WERI-Rb-1 (cell line): ENCODE results near the gene MAST4.

ENCODE experiments used
- DNase-seq: peaks from one replicate; pipeline ENCODE4 v3.0.0-alpha.2; 2020
- H3K27ac ChIP-seq: fragments of 250-450 bp; sonication (Bioruptor Pico); 2 replicates; pipeline ENCODE4 v1.5.1; 2020; ENCODE audit warnings: mild to moderate bottlenecking, moderate library complexity
- H3K27me3 ChIP-seq: fragments of 250-450 bp; sonication (Bioruptor Pico); 2 replicates; pipeline ENCODE4 v1.5.1; 2021; ENCODE audit warnings: mild to moderate bottlenecking, low read depth, moderate library complexity; ENCODE audit not compliant: insufficient read depth, severe bottlenecking
- H3K36me3 ChIP-seq: fragments of 250-450 bp; sonication (Bioruptor Pico); 2 replicates; pipeline ENCODE4 v1.5.1; 2020; ENCODE audit warnings: mild to moderate bottlenecking, moderate library complexity
- H3K4me3 ChIP-seq: 2 replicates; pipeline ENCODE4 v1.5.1; 2011; ENCODE audit warnings: low read depth, mild to moderate bottlenecking, control low read depth, low read length
- H3K9me3 ChIP-seq: fragments of 250-450 bp; sonication (Bioruptor Pico); 2 replicates; pipeline ENCODE4 v1.5.1; 2021; ENCODE audit warnings: mild to moderate bottlenecking, moderate library complexity; ENCODE audit not compliant: severe bottlenecking
- CTCF ChIP-seq: IDR thresholded peaks from 2 replicates; pipeline ENCODE4 v1.5.1; 2011; ENCODE audit warnings: low read depth, mild to moderate bottlenecking, control low read depth, inconsistent platforms, low read length

The MAST4 gene

DNA sequence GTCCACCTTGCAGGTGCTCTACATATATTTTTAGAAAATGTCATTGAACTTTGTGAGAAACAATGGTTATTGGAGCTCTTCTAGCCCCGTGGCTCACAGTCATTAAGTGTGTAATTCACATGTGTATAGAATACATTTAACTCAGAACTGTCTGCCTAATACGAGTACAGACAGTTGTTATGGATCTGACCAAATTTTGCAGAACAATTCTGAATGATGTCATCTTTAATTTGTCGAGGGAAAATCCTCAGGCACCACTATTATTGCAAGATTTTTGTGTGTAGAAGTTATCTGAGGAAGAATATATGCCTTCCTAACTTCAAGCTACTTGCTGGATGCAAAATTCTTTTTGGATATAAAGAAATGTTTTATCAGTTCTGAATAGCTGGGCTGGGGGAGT is 383.5 kb downstream of the MAST4 start:
- no peak for DNase-seq
- H3K36me3 ChIP-seq, result no peaks in the 10 kb centered on the region
- H3K4me3 ChIP-seq, result no peak overlapping the region
- H3K9me3 ChIP-seq, result no peaks in the 10 kb centered on the region
- no peak overlapping the region for H3K27ac ChIP-seq
- no peaks in the 10 kb centered on the region for H3K27me3 ChIP-seq
- TF ChIP-seq CTCF, result no peak

DNA sequence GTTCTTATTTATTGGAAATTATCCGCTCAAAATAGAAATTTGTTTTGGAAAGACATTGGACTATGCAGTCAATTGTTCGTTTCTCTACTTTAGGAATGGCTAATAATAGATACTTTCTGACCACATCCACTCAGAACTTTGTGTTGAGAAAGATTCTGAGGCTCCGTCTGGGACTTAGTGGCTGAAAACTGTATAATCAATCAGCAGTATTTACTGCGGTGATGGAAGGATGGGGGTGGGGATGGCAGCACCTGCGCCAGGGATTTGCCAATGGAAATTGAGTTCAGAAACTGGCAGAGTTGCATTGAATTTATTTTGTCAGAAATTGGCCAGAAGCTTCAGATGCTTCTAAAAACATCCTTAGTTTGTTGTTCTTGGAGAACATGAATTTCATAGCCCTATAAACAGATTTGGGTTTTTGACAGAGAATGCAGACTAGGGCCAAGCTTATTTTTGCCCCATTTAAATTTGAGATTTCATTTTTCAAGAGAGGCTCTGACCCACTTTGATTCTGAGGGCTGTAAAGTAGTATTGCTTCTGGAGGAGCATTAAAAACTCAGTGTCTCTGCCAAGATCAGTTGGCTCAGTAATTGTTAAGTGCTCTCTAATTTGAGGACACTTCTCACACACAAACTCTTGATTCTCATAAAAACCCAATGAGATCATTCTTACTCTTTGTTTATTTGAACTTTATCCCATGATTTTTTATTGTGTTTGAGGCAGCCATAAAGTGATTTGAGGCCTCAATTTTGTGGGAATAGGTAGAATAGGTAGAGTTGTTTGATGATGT is 385.3 kb downstream of the MAST4 start:
- DNase-seq, result no peak
- H3K9me3 ChIP-seq, result no peaks in the 10 kb centered on the region
- H3K4me3 ChIP-seq, result no peak overlapping the region
- H3K36me3 ChIP-seq, result no peaks in the 10 kb centered on the region
- H3K27ac ChIP-seq, result no peak overlapping the region
- TF ChIP-seq CTCF, result no peak
- H3K27me3 ChIP-seq, result no peaks in the 10 kb centered on the region

- Histone ChIP-seq H3K27me3 (no peaks in the 10 kb centered on the region), H3K36me3 (no peaks in the 10 kb centered on the region), H3K9me3 (no peaks in the 10 kb centered on the region), H3K4me3 (no peak overlapping the region), H3K27ac (no peak overlapping the region)
- no peak for DNase-seq
- TF ChIP-seq CTCF, result no peak
Observed at GRCh38 chr5:66982056-66982387, 385.8 kb downstream of the MAST4 start.

DNA sequence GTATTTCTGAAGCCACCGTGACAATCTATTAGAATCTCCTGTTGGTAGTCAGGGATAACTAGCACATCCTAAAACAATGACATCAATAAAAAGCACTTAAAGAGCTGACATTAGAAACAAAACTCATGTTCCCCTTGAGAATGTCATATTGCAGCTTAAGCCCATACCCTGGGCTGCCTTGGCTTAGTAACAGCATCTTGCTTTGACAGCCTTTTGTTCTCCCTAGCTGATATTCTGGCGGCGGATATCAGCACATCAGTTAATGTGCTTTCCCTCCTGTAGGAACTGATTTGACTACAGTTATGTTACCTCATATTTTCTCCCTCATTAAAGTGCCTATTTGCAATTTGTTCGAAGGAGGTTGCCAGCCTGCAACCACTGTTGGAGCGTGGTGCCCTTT is 386.3 kb downstream of the MAST4 start:
- no peaks in the 10 kb centered on the region for H3K36me3 ChIP-seq
- no peak overlapping the region for H3K4me3 ChIP-seq
- no peaks in the 10 kb centered on the region for H3K9me3 ChIP-seq
- no peak for TF ChIP-seq CTCF
- no peak for DNase-seq
- H3K27ac ChIP-seq, result no peak overlapping the region
- no peaks in the 10 kb centered on the region for H3K27me3 ChIP-seq

DNA sequence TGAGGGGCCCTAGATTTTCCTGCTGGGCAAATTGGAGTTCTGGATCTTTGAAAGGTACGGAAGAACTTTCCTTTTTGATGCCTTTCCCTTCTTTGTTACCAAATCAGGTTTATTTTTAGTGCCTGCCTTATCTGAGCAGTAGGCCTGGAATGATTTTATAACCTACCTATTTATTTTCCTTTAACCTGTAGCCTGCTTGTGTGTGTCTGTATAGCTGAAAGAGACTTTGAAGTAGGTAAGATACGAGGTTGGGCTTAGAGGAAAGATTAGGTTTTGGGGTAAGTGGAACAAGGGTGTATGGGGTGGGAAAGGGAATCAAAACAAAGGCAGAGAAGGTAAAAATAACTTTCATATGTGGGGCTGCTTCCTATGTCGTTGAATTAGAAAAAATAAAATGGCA is 389.2 kb downstream of the MAST4 start:
- Histone ChIP-seq H3K27ac (no peak overlapping the region), H3K9me3 (no peaks in the 10 kb centered on the region), H3K36me3 (no peaks in the 10 kb centered on the region), H3K27me3 (no peaks in the 10 kb centered on the region), H3K4me3 (no peak overlapping the region)
- no peak for DNase-seq
- no peak for TF ChIP-seq CTCF

GRCh38 chr5:66986009-66986408 is 389.8 kb downstream of the MAST4 start:
- Histone ChIP-seq H3K9me3 (no peaks in the 10 kb centered on the region), H3K27me3 (no peaks in the 10 kb centered on the region), H3K36me3 (no peaks in the 10 kb centered on the region), H3K4me3 (no peak overlapping the region), H3K27ac (no peak overlapping the region)
- no peak for DNase-seq
- TF ChIP-seq CTCF, result no peak
